AG09319 (cell line): ENCODE data around the gene HEMGN.

Source experiments
- DNase-seq: peaks from one replicate; pipeline ENCODE4 v3.0.0-alpha.2; 2010; ENCODE audit warnings: low read depth; ENCODE audit errors: extremely low read depth
- CTCF ChIP-seq: IDR thresholded peaks from 2 replicates; pipeline ENCODE4 v1.5.1; 2011; ENCODE audit warnings: low read depth, mild to moderate bottlenecking, inconsistent platforms, low read length, moderate library complexity

HEMGN gene

DNA sequence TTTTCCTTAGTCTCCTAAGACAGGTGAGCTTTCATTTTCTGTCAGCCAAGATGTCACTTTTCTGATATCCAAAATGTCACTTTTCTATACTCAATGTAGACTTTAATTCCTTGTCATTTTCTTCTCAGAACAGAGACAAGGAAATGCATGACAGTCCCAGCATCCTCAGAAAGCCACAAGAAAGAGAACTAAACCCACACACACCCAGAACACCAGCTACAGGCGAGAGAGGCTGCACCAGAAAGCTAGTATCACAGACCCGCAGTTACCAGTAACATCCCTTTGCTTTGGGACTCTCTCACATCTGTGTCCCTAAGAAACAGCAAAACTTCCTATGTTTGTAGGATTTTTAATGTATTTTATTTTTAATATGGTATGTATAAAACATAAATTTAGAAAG, 32.7 kb downstream of the HEMGN start:
- TF ChIP-seq CTCF, result no peak
- DNase-seq, result no peak

- no peak for DNase-seq
- TF ChIP-seq CTCF, result no peak
Observed at GRCh38 chr9:97904725-97905124, 33.2 kb downstream of the HEMGN start.

GRCh38 chr9:97903177-97903576, 34.8 kb downstream of the HEMGN start:
- no peak for TF ChIP-seq CTCF
- DNase-seq, result no peak

DNA sequence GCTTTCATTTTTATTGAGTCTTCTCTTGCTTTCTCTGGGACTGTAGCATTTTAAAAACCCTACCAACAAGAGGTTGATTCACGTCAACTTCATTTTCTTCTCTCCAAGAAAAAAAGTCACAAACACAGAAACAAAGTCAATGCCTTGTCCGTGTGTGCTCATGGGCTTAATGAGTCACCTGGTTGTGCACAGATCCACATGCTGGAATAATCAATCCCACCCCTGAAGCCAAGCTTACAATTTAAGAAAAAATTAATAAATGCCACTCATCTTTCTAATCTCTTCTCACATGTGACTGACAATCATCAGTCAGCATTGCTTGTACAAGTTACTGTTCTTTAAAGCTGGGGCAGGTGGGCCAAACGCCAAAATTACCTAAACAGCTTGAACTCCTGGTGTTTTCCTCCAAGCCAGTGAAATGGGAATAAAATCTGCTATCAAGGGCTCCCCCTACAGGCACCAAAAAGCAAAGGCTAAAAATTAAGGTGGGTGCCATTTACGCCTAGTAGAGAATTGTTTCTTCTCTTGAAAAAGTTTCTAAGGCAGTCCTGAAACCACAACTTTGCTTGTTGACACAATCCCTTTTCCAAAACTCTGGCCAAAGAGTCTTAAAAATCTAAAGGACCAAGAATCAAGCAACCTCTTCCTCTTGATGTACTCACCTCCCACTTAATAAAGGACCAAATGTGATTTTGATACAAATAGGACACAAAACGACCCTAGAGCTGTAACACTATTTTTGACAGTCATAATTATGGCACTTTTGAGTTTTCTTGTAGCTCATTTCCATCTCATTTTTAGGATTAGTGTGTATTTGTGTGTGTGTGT, 37.0 kb downstream of the HEMGN start:
- DNase-seq, result no peak
- TF ChIP-seq CTCF, result peak; percentile 77

- peak; percentile 38 for DNase-seq
- TF ChIP-seq CTCF, result no peak
Observed at GRCh38 chr9:97900103-97900737, 37.8 kb downstream of the HEMGN start.

DNA sequence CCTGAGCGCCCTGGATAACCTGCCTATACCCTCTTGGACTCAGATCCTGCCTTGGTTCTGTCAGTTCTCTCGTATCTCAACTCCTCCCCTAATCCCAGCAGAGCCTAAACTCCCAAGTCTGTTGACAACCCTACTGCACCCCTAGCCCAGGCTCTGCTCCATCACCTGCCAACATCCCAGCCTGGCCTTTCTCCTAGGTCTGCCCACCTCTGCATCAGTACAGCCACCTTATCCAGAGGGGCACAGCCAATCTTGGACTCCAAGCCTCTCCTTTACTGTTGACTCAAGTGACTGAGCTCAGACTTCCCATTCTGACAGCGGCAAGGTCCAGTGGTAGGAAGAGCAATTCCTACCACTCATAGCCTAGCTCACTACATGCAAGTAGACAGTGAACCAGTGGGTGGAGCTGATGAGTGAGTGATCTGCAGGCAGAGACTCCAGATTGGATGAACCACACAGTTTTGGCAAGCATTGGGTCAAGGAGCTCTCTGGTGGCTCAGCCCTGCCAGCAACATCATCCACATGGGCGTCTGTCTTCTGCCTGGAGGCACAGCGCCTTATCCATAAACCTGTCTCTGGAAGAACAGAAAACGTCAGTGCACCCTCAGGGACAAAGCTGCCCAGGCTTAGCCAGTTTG, 42.2 kb downstream of the HEMGN start:
- no peak for DNase-seq
- no peak for TF ChIP-seq CTCF

DNA sequence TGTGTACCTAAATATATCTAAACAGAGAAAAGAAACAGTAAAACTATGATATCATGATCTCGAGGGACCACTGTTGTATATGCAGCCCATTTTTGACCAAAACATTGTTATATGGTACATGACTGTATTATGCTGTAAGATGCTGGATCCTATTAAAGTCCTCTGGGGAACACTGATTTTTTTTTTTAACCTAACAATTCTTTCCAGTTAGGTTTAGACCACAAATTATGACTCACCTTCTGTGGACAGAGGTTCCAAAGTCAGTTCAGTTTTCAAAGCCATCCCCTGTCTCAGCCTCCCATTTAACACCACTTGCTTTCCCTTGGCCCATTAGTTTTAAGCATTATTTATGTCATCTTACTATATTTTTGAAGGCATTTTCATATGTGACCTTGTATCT, 42.8 kb downstream of the HEMGN start:
- DNase-seq, result no peak
- no peak for TF ChIP-seq CTCF
